ENCODE measurements around the gene NSL1. TPM values are rescaled to one million over a fixed set of nuclear protein-coding genes. Genes with fewer than 3 reads are reported as not detected.

The NSL1 gene
- total RNA-seq, 1 experiment from 2014 or later: 36.4 TPM

DNA sequence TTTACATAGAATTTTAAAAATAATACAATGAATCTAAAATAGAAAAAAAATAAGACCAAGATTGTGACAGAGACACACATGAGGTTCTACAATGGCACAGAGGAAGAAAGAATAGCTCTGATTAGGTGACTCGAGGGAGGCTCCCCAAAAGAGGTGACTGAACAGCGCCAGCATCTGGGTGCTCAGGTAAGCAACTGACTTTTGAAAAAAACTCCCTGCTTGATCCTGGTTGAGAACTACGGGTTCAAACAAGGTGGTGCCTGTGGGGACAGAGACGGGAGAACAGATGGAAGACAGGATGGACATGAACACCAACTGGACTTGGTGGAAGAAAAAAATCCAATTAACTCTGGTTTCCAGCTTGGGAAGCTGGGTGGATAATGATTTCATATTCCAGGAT is 114.4 kb downstream of the NSL1 start:
- Histone ChIP-seq H4K20me1 (ENCODE audit: insufficient read depth) (no peaks in the 10 kb centered on the region), H3K27ac (ENCODE audit: low read depth, low read length) (no peak overlapping the region), H3K36me3 (ENCODE audit: control insufficient read depth in 1 of 2, insufficient read depth in 2 of 2, low read length in 2 of 2) (no peaks in the 10 kb centered on the region), H2AFZ (ENCODE audit: low read depth, low read length, poor library complexity, severe bottlenecking) (no peak overlapping the region), H3K79me2 (ENCODE audit: insufficient read depth, low read length) (no peaks in the 10 kb centered on the region), H3K4me1 (ENCODE audit: control insufficient read depth in 1 of 2, insufficient read depth in 2 of 2, low read length in 2 of 2) (no peaks in the 10 kb centered on the region), H3K4me3 (replicated peaks in 1 of 2; ENCODE audit: low read depth in 1 of 2, low read length in 2 of 2) (no peak overlapping the region), H3K9me2 (ENCODE audit: insufficient read depth) (no peaks in the 10 kb centered on the region), H3K4me2 (ENCODE audit: low read length) (no peak overlapping the region), H3K9me3 (ENCODE audit: control insufficient read depth in 1 of 2, insufficient read depth in 1 of 2, low read depth in 1 of 2, low read length in 2 of 2) (no peaks in the 10 kb centered on the region), H3K9ac (ENCODE audit: low read length) (no peak overlapping the region), H3K27me3 (ENCODE audit: insufficient read depth, low read length) (no peaks in the 10 kb centered on the region)
- DNase-seq (ENCODE audit: low read depth, low spot score) (no peak), ATAC-seq (no peak)
- POLR2A ChIA-PET: no interaction called here
- CTCF ChIA-PET: interaction anchor here (0.7 to 1.9 kb wide), 3 partner anchors 12 to 221 kb away, joined by 4 to 6 read pairs (median 4); no protein-coding TSS in a partner anchor
- TF ChIP-seq JUND (IDR thresholded peaks at IDR 0.05) (no peak), RAD21 (IDR thresholded peaks at IDR 0.05; ENCODE audit: low read depth) (peak; percentile 5; the same call in 1 of the 2 replicates)
- no TSS peak for BruUV-seq (replicated peaks)
- intact Hi-C loops (cut with micrococcal nuclease): no loop called here
- RAD21 ChIA-PET (ENCODE audit: low non-redundant PET in 1 of 2, low total read pairs in 2 of 2, uncharacterized antibody in 2 of 2, unreplicated experiment in 2 of 2): no interaction called here

Other genes with a start within 250 kb of the NSL1 start
- gene ATF3, start 183.0 kb downstream of the NSL1 start, total RNA-seq (2021; ENCODE audit: unreplicated experiment): 43.2 TPM
- 4.8 TPM for gene BATF3, start 91.9 kb downstream of the NSL1 start, total RNA-seq (2021; ENCODE audit: unreplicated experiment)
- gene TATDN3, start 117 bp upstream of the NSL1 start, total RNA-seq (2021; ENCODE audit: unreplicated experiment): 16.3 TPM
- gene SPATA45, start 55.9 kb upstream of the NSL1 start, total RNA-seq (2021; ENCODE audit: unreplicated experiment): not detected
- 19.0 TPM for gene FLVCR1, start 66.5 kb upstream of the NSL1 start, total RNA-seq (2021; ENCODE audit: unreplicated experiment)
- gene VASH2, start 158.8 kb upstream of the NSL1 start, total RNA-seq (2021; ENCODE audit: unreplicated experiment): 5.7 TPM
- 25.5 TPM for gene ANGEL2, start 224.1 kb upstream of the NSL1 start, total RNA-seq (2021; ENCODE audit: unreplicated experiment)